Right lobe of liver (tissue), 6 donors: Measurements from ENCODE around the gene AMY2B. TPM values are rescaled to one million over a fixed set of nuclear protein-coding genes. Genes with fewer than 3 reads are reported as not detected.
A peak's percentile ranks its signal among the peaks of the same experiment; 100 is the strongest.
"Not testable (repeated sequence)": the region's sequence is repeated elsewhere in the genome, so short reads cannot be mapped to it uniquely, and the experiment has no call there.

Experiments
- ATAC-seq, 4 donors: fragments of 200-7000 bp; cut with Tn5 transposase; one replicate each; pipeline ENCODE4 v1.9.1; 2020; ENCODE audit warnings: mild to moderate bottlenecking in 4 of 4, moderate library complexity in 4 of 4
- DNase-seq, 3 donors: peaks; one replicate each; pipeline ENCODE4 v3.0.0-alpha.2; 2020
- H3K27ac ChIP-seq, 3 donors: fragments of 200-600 bp; one replicate each; pipeline ENCODE4 v1.8.0; 2022
- H3K27me3 ChIP-seq, 2 donors: fragments of 200-600 bp; one replicate each; pipeline ENCODE4 v1.8.0; 2022
- H3K36me3 ChIP-seq, 4 donors: fragments of 200-600 bp; sonication (generic) in 1 of 4; one replicate each; pipeline versions ENCODE4 v1.5.1 to v1.8.0; 2017 to 2022; ENCODE audit warnings: control low read depth in 1 of 4
- H3K4me1 ChIP-seq, 4 donors: fragments of 200-600 bp; sonication (generic) in 1 of 4; one replicate each; pipeline versions ENCODE4 v1.5.1 to v1.8.0; 2017 to 2022; ENCODE audit warnings: control low read depth in 1 of 4
- H3K4me3 ChIP-seq, 3 donors: fragments of 200-600 bp; one replicate each; pipeline ENCODE4 v1.8.0; 2022
- H3K9me3 ChIP-seq, 4 donors: fragments of 200-600 bp; sonication (generic) in 1 of 4; one replicate each; pipeline versions ENCODE4 v1.5.1 to v1.8.0; 2017 to 2022; ENCODE audit warnings: control low read depth in 1 of 4
- POLR2A ChIP-seq: fragments of 450-650 bp; IDR thresholded peaks from one replicate; pipeline ENCODE4 v1.6.1; 2017; ENCODE audit warnings: antibody characterized with exemption, mild to moderate bottlenecking
- WGBS: methylation state at CpG from one replicate; pipeline ENCODE4 v1.1.6; 2018; ENCODE audit warnings: low coverage, low lambda C conversion rate; ENCODE audit not compliant: insufficient coverage; ENCODE audit errors: missing lambda C conversion rate; 5-methylcytosine and 5-hydroxymethylcytosine counted together
- intact Hi-C, 2 donors: fragments of 100-400 bp; cut with DNase I; formaldehyde crosslinking; loops; one replicate each; pipeline versions ENCODE4 v1.11.2 to v1.14.1; 2022
- long read RNA-seq: library from polyadenylated mRNA; unstranded; transcript quantifications from one replicate; pipeline ENCODE4 v2.0.0, GENCODE V29; 2019
- total RNA-seq, 6 experiments: library from RNA; depleted of rRNA in 2 of 6; stranded (reverse); fragments of >200 nt in 2 of 6; fragmentation: NEBNext Ultra II Directional in 3 of 6; extraction: Animal tissue kit (Norgen Biotek cat#: 25700) in 3 of 6; gene quantifications; one replicate each; pipeline versions ENCODE4 v1.1.0 to v1.2.4, GENCODE V29; 2016 to 2023
- TF ChIP-seq, protein P1 (sequence below), 4 donors: fragments of 200-600 bp in 3 of 4; fragments of 450-650 bp in 1 of 4; IDR thresholded peaks; one replicate each; pipeline versions ENCODE4 v1.5.1 to v1.8.0; 2016 to 2022; ENCODE audit warnings: antibody characterized with exemption in 4 of 4, mild to moderate bottlenecking in 2 of 4
- donor health status: DM: no; HTN: yes; CAD: no.
- donor health status: DM: no; HTN: no; CAD: no.
- donor health status: DM: no; HTN: no; CAD: no.
- donor health status: DM: no; HTN: yes; CAD: no.
- donor health status: DM: no; HTN: yes; CAD: no.

The AMY2B gene
- 10 to 100 TPM in 3 of 6 experiments, 1 to 10 TPM in 3; 4.3 to 21.2 (median 9.2) TPM for total RNA-seq
- long read RNA-seq, partial matches to known transcripts: 4 of 5 reads
- long read RNA-seq, other reads (novel, unspliced or antisense): 1 of 5 reads

GRCh38 chr1:103571289-103571688 lies at the start of gene AMY2B:
TSS of gene AMY2B (plus strand) at chr1:103571589. CDS start at chr1:103571603, 14 bp downstream.
- H3K27me3 ChIP-seq, DNase-seq, intact Hi-C loops, H3K4me3 ChIP-seq, H3K9me3 ChIP-seq, H3K36me3 ChIP-seq, ATAC-seq, H3K4me1 ChIP-seq, H3K27ac ChIP-seq: not testable (repeated sequence)
- 94% methylated on average over 1 of the region's 2 CpGs for WGBS

DNA sequence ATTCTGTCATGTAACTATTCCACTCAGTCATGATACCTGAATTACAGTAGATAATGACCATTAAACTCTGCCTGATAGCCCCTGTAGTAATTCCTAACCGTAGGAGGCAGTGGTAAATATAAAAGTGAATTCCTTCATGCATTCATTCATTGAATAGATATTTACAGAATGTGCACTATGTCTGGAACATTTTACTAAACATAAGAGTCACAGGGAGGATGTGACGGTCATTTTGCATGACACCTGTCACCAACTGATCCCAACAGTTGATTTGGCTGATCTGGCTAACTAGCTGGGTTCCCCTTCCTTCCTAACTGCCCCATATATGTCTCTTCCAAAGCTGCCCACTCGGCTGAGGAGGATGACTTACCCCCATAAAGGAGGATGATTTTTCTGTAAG lies 48.0 kb upstream of the AMY2B start:
- H3K4me3 ChIP-seq: no peak overlapping the region
- H3K27me3 ChIP-seq: no peaks in the 10 kb centered on the region
- WGBS: 92% methylated on average over 2 of the region's 3 CpGs
- no peaks in the 10 kb centered on the region for H3K9me3 ChIP-seq
- H3K27ac ChIP-seq: no peak overlapping the region
- intact Hi-C loops: no loop called here
- no peaks in the 10 kb centered on the region for H3K36me3 ChIP-seq
- DNase-seq (no peak), ATAC-seq (no peak)
- peaks cover 0 to 17% (median 0%) of the 10 kb centered on the region in 4 donors for H3K4me1 ChIP-seq
- no peak for TF ChIP-seq POLR2A
- TF ChIP-seq, protein P1, sequence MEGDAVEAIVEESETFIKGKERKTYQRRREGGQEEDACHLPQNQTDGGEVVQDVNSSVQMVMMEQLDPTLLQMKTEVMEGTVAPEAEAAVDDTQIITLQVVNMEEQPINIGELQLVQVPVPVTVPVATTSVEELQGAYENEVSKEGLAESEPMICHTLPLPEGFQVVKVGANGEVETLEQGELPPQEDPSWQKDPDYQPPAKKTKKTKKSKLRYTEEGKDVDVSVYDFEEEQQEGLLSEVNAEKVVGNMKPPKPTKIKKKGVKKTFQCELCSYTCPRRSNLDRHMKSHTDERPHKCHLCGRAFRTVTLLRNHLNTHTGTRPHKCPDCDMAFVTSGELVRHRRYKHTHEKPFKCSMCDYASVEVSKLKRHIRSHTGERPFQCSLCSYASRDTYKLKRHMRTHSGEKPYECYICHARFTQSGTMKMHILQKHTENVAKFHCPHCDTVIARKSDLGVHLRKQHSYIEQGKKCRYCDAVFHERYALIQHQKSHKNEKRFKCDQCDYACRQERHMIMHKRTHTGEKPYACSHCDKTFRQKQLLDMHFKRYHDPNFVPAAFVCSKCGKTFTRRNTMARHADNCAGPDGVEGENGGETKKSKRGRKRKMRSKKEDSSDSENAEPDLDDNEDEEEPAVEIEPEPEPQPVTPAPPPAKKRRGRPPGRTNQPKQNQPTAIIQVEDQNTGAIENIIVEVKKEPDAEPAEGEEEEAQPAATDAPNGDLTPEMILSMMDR (IDR thresholded peaks at IDR 0.05): no peak

GRCh38 chr1:103525114-103525606 lies 46.2 kb upstream of the AMY2B start:
- intact Hi-C loops: no loop called here
- Histone ChIP-seq H3K36me3 (no peaks in the 10 kb centered on the region), H3K27ac (no peak overlapping the region), H3K4me1 (peaks cover 0 to 17% (median 0%) of the 10 kb centered on the region in 4 donors), H3K9me3 (no peaks in the 10 kb centered on the region), H3K4me3 (peak overlapping the region in 2 of 3 donors; percentile 23 to 39), H3K27me3 (no peaks in the 10 kb centered on the region)
- DNase-seq (no peak), ATAC-seq (peak; percentile 77 to 88 (median 83))
- 12% methylated on average over 4 of the region's 34 CpGs for WGBS
- TF ChIP-seq, protein P1 (IDR thresholded peaks at IDR 0.05): no peak
- TF ChIP-seq POLR2A: no peak

GRCh38 chr1:103525607-103526507 lies 45.5 kb upstream of the AMY2B start, which contains the start of gene RNPC3:
TSS of gene RNPC3 (plus strand) at chr1:103525699. CDS start at chr1:103526071, 372 bp downstream.
- H3K27me3 ChIP-seq: no peaks in the 10 kb centered on the region
- no peaks in the 10 kb centered on the region for H3K36me3 ChIP-seq
- H3K27ac ChIP-seq: peak within 1 kb of the TSS; percentile 90 to 93 (median 92)
- intact Hi-C loops: no loop called here
- peaks cover 0 to 17% (median 0%) of the 10 kb centered on the region in 4 donors for H3K4me1 ChIP-seq
- peak; percentile 37 for TF ChIP-seq POLR2A
- TF ChIP-seq, protein P1 (IDR thresholded peaks at IDR 0.05): peak in 2 of 4 donors; percentile 5 to 14
- 1% methylated on average over 52 of the region's 62 CpGs for WGBS
- DNase-seq: peak; percentile 89 to 92 (median 92)
- H3K4me3 ChIP-seq: peak within 1 kb of the TSS; percentile 73 to 92 (median 85)
- peak; percentile 91 to 96 (median 93) for ATAC-seq
- H3K9me3 ChIP-seq: no peaks in the 10 kb centered on the region

DNA sequence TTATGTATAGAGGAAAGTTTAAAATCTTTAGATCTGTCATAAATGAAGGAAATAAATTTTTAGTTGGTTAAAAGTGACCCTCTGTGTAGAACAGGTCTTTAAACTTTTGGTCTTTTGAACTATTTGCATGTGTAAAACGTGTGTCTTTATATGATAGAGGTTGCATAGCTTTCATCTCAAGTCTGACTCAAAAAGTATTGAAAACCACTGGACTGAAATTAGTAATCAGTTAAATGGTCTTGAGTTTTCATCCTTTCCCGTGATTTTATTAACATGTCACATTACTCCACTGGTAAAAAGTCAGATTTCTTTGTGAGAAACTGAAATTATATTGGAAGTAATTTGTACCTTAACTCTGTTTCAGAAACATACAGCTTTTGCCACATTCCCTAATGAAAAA lies 44.1 kb upstream of the AMY2B start:
- DNase-seq: no peak
- Histone ChIP-seq H3K27me3 (no peaks in the 10 kb centered on the region), H3K36me3 (no peaks in the 10 kb centered on the region), H3K9me3 (no peaks in the 10 kb centered on the region), H3K27ac (no peak overlapping the region), H3K4me1 (peaks cover 0 to 17% (median 0%) of the 10 kb centered on the region in 4 donors), H3K4me3 (peak overlapping the region; percentile 73 to 92 (median 85))
- intact Hi-C loops: no loop called here
- TF ChIP-seq, protein P1 (IDR thresholded peaks at IDR 0.05): no peak
- no peak for TF ChIP-seq POLR2A
- no peak for ATAC-seq
- 54% methylated on average over 2 of the region's 2 CpGs for WGBS
